HCT116 (cell line): Measurements from ENCODE around the gene HIVEP3. TPM values are rescaled to one million over a fixed set of nuclear protein-coding genes. Genes with fewer than 3 reads are reported as not detected.

Experiments
- ATAC-seq: fragments of 200-7000 bp; cut with Tn5 transposase; 2 replicates; pipeline ENCODE4 v1.9.1; 2020; ENCODE audit warnings: mild to moderate bottlenecking, moderate library complexity
- BruUV-seq: library from RNA; stranded (reverse); fragments of 400-500 nt; replicated peaks from 2 replicates; lab custom pipeline; 2021; lab: Mats Ljungman, UMichigan
- CTCF ChIA-PET: fragments of 300-600 bp; sonication (Branson Sonifier 250); formaldehyde crosslinking; loops from one replicate; lab custom pipeline; 2021; ENCODE audit warnings: antibody characterized with exemption; lab: Charles Lee
- POLR2A ChIA-PET: fragments of 300-600, 350-600 bp; sonication (Branson Sonifier 250); formaldehyde crosslinking; loops from one replicate; lab custom pipeline; 2021; ENCODE audit warnings: antibody characterized with exemption; lab: Charles Lee
- RAD21 ChIA-PET, 2 experiments: fragments of 300-600 bp; sonication (Branson Sonifier 250); formaldehyde crosslinking; loops; one replicate each; lab custom pipeline; 2023; ENCODE audit warnings: low total read pairs in 2 of 2; ENCODE audit not compliant: uncharacterized antibody in 2 of 2, unreplicated experiment in 2 of 2, low non-redundant PET in 1 of 2; lab: Charles Lee
- DNase-seq: peaks from one replicate; pipeline ENCODE4 v3.0.0-alpha.2; 2010; ENCODE audit warnings: low read depth, low spot score
- H2AFZ ChIP-seq: fragments of 200-600 bp; shearing (Covaris generic), sonication (generic); 2 replicates; pipeline ENCODE4 v1.6.1; 2017; ENCODE audit warnings: low read depth, mixed run types, mixed read lengths, antibody characterized with exemption, low read length; ENCODE audit not compliant: poor library complexity, severe bottlenecking
- H3K27ac ChIP-seq: 2 replicates; pipeline ENCODE4 v1.5.1; 2012; ENCODE audit warnings: low read depth, low read length
- H3K27me3 ChIP-seq: fragments of 200-600 bp; sonication (generic); 2 replicates; pipeline ENCODE4 v1.6.1; 2016; ENCODE audit warnings: mixed run types, low read length, mixed read lengths; ENCODE audit not compliant: insufficient read depth
- H3K36me3 ChIP-seq, 2 experiments: fragments of 200-500 bp in 1 of 2; fragments of 200-600 bp in 1 of 2; sonication (Bioruptor generic) in 1 of 2; sonication (generic) in 1 of 2; 2 replicates each; pipeline versions ENCODE4 v1.5.1 to v1.6.1; 2014 to 2016; ENCODE audit warnings: low read length in 2 of 2, inconsistent platforms in 1 of 2, mixed read lengths in 1 of 2, mixed run types in 1 of 2; ENCODE audit not compliant: insufficient read depth in 2 of 2, control insufficient read depth in 1 of 2
- H3K4me1 ChIP-seq, 2 experiments: fragments of 200-600 bp in 1 of 2; sonication (generic) in 1 of 2; 2 replicates each; pipeline versions ENCODE4 v1.5.1 to v1.6.1; 2012 to 2017; ENCODE audit warnings: low read length in 2 of 2, inconsistent platforms in 1 of 2, mild to moderate bottlenecking in 1 of 2, mixed read lengths in 1 of 2, mixed run types in 1 of 2, moderate library complexity in 1 of 2; ENCODE audit not compliant: insufficient read depth in 2 of 2, control insufficient read depth in 1 of 2
- H3K4me2 ChIP-seq: fragments of 200-600 bp; sonication (generic); 2 replicates; pipeline ENCODE4 v1.6.1; 2017; ENCODE audit warnings: mixed run types, low read length, mixed read lengths
- H3K4me3 ChIP-seq, 2 experiments: fragments of 200-600 bp in 1 of 2; sonication (generic) in 1 of 2; replicated peaks in 1 of 2; 2 replicates each; pipeline ENCODE4 v1.5.1; 2011 to 2016; ENCODE audit warnings: low read length in 2 of 2, control low read depth in 1 of 2, low read depth in 1 of 2, mild to moderate bottlenecking in 1 of 2, mixed read lengths in 1 of 2, mixed run types in 1 of 2
- H3K79me2 ChIP-seq: fragments of 200-600 bp; sonication (generic); 2 replicates; pipeline ENCODE4 v1.6.1; 2017; ENCODE audit warnings: mild to moderate bottlenecking, mixed run types, low read length, moderate library complexity, mixed read lengths; ENCODE audit not compliant: insufficient read depth
- H3K9ac ChIP-seq: fragments of 200-600 bp; sonication (generic); 2 replicates; pipeline ENCODE4 v1.6.1; 2016; ENCODE audit warnings: low read length, mixed read lengths
- H3K9me2 ChIP-seq: fragments of 200-600 bp; sonication (generic), shearing (Covaris generic); 2 replicates; pipeline ENCODE4 v1.6.1; 2017; ENCODE audit warnings: mixed run types, mild to moderate bottlenecking, moderate library complexity; ENCODE audit not compliant: insufficient read depth
- H3K9me3 ChIP-seq, 2 experiments: fragments of 200-500 bp in 1 of 2; fragments of 200-600 bp in 1 of 2; sonication (Bioruptor generic) in 1 of 2; sonication (generic) in 1 of 2; 2 replicates each; pipeline ENCODE4 v1.6.1; 2014 to 2017; ENCODE audit warnings: low read length in 2 of 2, mixed read lengths in 2 of 2, inconsistent platforms in 1 of 2, low read depth in 1 of 2, mild to moderate bottlenecking in 1 of 2, mixed run types in 1 of 2, moderate library complexity in 1 of 2; ENCODE audit not compliant: control insufficient read depth in 1 of 2, insufficient read depth in 1 of 2
- H4K20me1 ChIP-seq: fragments of 200-600 bp; sonication (generic), shearing (Covaris generic); 2 replicates; pipeline ENCODE4 v1.6.1; 2017; ENCODE audit warnings: mixed run types, mild to moderate bottlenecking, moderate library complexity; ENCODE audit not compliant: insufficient read depth
- CBX3 ChIP-seq: IDR thresholded peaks from 2 replicates; pipeline ENCODE4 v1.6.1; 2012; ENCODE audit warnings: low read depth
- CEBPB ChIP-seq: IDR thresholded peaks from 2 replicates; pipeline ENCODE4 v1.6.1; 2012; ENCODE audit warnings: low read depth
- ELF1 ChIP-seq: IDR thresholded peaks from 2 replicates; pipeline ENCODE4 v1.6.1; 2012; ENCODE audit warnings: low read depth, borderline replicate concordance
- EZH2phosphoT487 ChIP-seq: fragments of 200-600 bp; IDR thresholded peaks from 2 replicates; pipeline ENCODE4 v1.6.1; 2018; ENCODE audit warnings: antibody characterized with exemption, borderline replicate concordance
- FOSL1 ChIP-seq: IDR thresholded peaks from 2 replicates; pipeline ENCODE4 v1.6.1; 2012; ENCODE audit warnings: low read depth
- JUND ChIP-seq: IDR thresholded peaks from 2 replicates; pipeline ENCODE4 v1.6.1; 2012
- POLR2AphosphoS5 ChIP-seq: IDR thresholded peaks from 2 replicates; pipeline ENCODE4 v1.6.1; 2011; ENCODE audit warnings: mild to moderate bottlenecking, low read depth, low read length, moderate library complexity
- RAD21 ChIP-seq: IDR thresholded peaks from 2 replicates; pipeline ENCODE4 v1.6.1; 2012; ENCODE audit warnings: low read depth, mild to moderate bottlenecking
- REST ChIP-seq: IDR thresholded peaks from 2 replicates; pipeline ENCODE4 v1.6.1; 2012; ENCODE audit warnings: low read depth
- SIN3A ChIP-seq: IDR thresholded peaks from 2 replicates; pipeline ENCODE4 v1.6.1; 2012; ENCODE audit warnings: low read depth
- SP1 ChIP-seq: IDR thresholded peaks from 2 replicates; pipeline ENCODE4 v1.6.1; 2012; ENCODE audit warnings: low read depth
- YY1 ChIP-seq: IDR thresholded peaks from 2 replicates; pipeline ENCODE4 v1.6.1; 2011; ENCODE audit warnings: low read length, low read depth, moderate library complexity, mild to moderate bottlenecking; ENCODE audit not compliant: insufficient replicate concordance; ENCODE audit errors: extremely low read depth
- ZNF274 ChIP-seq: fragments of 200-500 bp; sonication (Bioruptor generic); IDR thresholded peaks from 2 replicates; pipeline ENCODE4 v1.6.1; 2014; ENCODE audit warnings: mild to moderate bottlenecking, low read depth, low read length, inconsistent platforms
- intact Hi-C: fragments of 100-400 bp; cut with micrococcal nuclease; formaldehyde crosslinking; loops from 2 replicates; pipeline ENCODE4 v1.10.0; 2022
- total RNA-seq: library from RNA; stranded (reverse); gene quantifications from one replicate; pipeline ENCODE4 v1.2.1, GENCODE V29; 2021; ENCODE audit not compliant: unreplicated experiment
- TF ChIP-seq, protein P1 (sequence below), 3 experiments: fragments of 200-600 bp in 1 of 3; sonication (generic) in 1 of 3; IDR thresholded peaks in 2 of 3; conservative IDR thresholded peaks in 1 of 3; 2 replicates each; pipeline ENCODE4 v1.5.1; 2012 to 2017; ENCODE audit warnings: low read depth in 2 of 3, low read length in 2 of 3, antibody characterized with exemption in 1 of 3, borderline replicate concordance in 1 of 3, control low read depth in 1 of 3, mild to moderate bottlenecking in 1 of 3, mixed read lengths in 1 of 3, mixed run types in 1 of 3, moderate library complexity in 1 of 3; ENCODE audit not compliant: insufficient read depth in 1 of 3
- TF ChIP-seq, protein P2 (sequence below): IDR thresholded peaks from 2 replicates; pipeline ENCODE4 v1.6.1; 2012
- TF ChIP-seq, protein P3 (sequence below): IDR thresholded peaks from 2 replicates; pipeline ENCODE4 v1.6.1; 2011; ENCODE audit warnings: mild to moderate bottlenecking, low read length, moderate library complexity; ENCODE audit not compliant: insufficient replicate concordance; ENCODE audit errors: extremely low read depth

The HIVEP3 gene
- total RNA-seq, 1 experiment from 2014 or later, result 7.1 TPM

DNA sequence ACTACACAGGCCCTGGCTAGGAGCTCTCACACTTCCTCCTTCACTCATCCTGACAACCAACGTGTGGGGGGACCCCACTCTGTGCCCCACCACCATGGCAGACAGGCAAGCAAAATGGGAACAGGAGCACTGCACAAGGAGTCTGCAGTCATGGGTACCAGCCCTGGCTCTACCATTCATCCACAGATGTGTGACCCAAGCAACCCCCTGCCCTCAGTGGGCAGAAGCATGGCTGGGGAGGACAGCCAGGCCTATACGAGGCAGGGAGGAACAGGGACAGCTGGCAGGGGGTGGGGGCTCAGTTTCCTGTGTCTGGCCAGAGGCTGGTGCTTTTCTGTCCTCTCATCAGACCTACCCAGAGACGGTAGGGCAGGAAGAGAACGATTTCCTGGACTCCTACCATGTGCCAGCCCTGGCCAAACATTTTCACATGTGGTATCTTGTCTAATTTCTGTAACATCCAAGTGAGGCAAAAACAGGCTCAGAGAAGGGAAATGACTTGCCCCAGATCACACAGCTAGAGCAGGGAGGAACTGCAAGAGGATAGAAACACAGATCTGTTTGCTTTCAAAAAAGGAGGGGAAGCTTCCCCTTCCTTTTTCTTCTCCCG lies 178.0 kb downstream of the HIVEP3 start:
- H3K9ac ChIP-seq, result no peak overlapping the region
- no peak for TF ChIP-seq REST
- no peak for TF ChIP-seq ZNF274
- no peak for TF ChIP-seq CBX3
- no peak for TF ChIP-seq SP1
- no peak for TF ChIP-seq SIN3A
- TF ChIP-seq, protein P1, sequence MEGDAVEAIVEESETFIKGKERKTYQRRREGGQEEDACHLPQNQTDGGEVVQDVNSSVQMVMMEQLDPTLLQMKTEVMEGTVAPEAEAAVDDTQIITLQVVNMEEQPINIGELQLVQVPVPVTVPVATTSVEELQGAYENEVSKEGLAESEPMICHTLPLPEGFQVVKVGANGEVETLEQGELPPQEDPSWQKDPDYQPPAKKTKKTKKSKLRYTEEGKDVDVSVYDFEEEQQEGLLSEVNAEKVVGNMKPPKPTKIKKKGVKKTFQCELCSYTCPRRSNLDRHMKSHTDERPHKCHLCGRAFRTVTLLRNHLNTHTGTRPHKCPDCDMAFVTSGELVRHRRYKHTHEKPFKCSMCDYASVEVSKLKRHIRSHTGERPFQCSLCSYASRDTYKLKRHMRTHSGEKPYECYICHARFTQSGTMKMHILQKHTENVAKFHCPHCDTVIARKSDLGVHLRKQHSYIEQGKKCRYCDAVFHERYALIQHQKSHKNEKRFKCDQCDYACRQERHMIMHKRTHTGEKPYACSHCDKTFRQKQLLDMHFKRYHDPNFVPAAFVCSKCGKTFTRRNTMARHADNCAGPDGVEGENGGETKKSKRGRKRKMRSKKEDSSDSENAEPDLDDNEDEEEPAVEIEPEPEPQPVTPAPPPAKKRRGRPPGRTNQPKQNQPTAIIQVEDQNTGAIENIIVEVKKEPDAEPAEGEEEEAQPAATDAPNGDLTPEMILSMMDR (IDR thresholded peaks at IDR 0.05 in 2 of 3, conservative IDR thresholded peaks at IDR 0.05 in 1 of 3; ENCODE audit: borderline replicate concordance in 1 of 3, insufficient read depth in 1 of 3, low read depth in 2 of 3, low read length in 2 of 3), result no peak
- no peak for TF ChIP-seq ELF1
- TF ChIP-seq, protein P2, sequence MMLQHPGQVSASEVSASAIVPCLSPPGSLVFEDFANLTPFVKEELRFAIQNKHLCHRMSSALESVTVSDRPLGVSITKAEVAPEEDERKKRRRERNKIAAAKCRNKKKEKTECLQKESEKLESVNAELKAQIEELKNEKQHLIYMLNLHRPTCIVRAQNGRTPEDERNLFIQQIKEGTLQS, result no peak
- no peak for TF ChIP-seq RAD21
- no peak for TF ChIP-seq CEBPB
- no peak for TF ChIP-seq POLR2AphosphoS5
- no peak for TF ChIP-seq YY1
- no peak for TF ChIP-seq FOSL1
- TF ChIP-seq EZH2phosphoT487, result no peak
- TF ChIP-seq, protein P3, sequence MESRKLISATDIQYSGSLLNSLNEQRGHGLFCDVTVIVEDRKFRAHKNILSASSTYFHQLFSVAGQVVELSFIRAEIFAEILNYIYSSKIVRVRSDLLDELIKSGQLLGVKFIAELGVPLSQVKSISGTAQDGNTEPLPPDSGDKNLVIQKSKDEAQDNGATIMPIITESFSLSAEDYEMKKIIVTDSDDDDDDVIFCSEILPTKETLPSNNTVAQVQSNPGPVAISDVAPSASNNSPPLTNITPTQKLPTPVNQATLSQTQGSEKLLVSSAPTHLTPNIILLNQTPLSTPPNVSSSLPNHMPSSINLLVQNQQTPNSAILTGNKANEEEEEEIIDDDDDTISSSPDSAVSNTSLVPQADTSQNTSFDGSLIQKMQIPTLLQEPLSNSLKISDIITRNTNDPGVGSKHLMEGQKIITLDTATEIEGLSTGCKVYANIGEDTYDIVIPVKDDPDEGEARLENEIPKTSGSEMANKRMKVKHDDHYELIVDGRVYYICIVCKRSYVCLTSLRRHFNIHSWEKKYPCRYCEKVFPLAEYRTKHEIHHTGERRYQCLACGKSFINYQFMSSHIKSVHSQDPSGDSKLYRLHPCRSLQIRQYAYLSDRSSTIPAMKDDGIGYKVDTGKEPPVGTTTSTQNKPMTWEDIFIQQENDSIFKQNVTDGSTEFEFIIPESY, result no peak
- TF ChIP-seq JUND, result no peak
- no peak overlapping the region for H3K27ac ChIP-seq
- peaks cover 0 to 16% of the 10 kb centered on the region in 2 experiments; a peak in 3 of 4 replicates for H3K4me1 ChIP-seq
- no peaks in the 10 kb centered on the region for H4K20me1 ChIP-seq
- intact Hi-C loops, result no loop called here
- no peak overlapping the region for H3K4me3 ChIP-seq
- ATAC-seq, result no peak
- H3K36me3 ChIP-seq, result no peaks in the 10 kb centered on the region
- no peaks in the 10 kb centered on the region for H3K9me2 ChIP-seq
- no peaks in the 10 kb centered on the region for H3K79me2 ChIP-seq
- no peak overlapping the region for H2AFZ ChIP-seq
- H3K27me3 ChIP-seq, result no peaks in the 10 kb centered on the region; the same call in 1 of the 2 replicates
- no peak overlapping the region for H3K4me2 ChIP-seq
- no peaks in the 10 kb centered on the region for H3K9me3 ChIP-seq
- RAD21 ChIA-PET, result no interaction called here
- POLR2A ChIA-PET, result no interaction called here
- DNase-seq, result no peak
- CTCF ChIA-PET, result no interaction called here
- BruUV-seq, result no TSS peak
